Stomach (tissue), 4 donors: ENCODE measurements around the gene PSKH1.

Experiments used
- EP300 ChIP-seq: sonication (generic); formaldehyde crosslinking; IDR thresholded peaks from one replicate; pipeline ENCODE4 v1.6.1; 2017; ENCODE audit warnings: antibody characterized with exemption
- POLR2A ChIP-seq, 4 donors: fragments of 450-650 bp; IDR thresholded peaks; one replicate each; pipeline ENCODE4 v1.6.1; 2016; ENCODE audit warnings: antibody characterized with exemption in 4 of 4, control low read depth in 2 of 4, mild to moderate bottlenecking in 1 of 4, moderate library complexity in 1 of 4
- POLR2AphosphoS5 ChIP-seq, 3 donors: sonication (generic); formaldehyde crosslinking; IDR thresholded peaks; one replicate each; pipeline ENCODE4 v1.6.1; 2016; ENCODE audit warnings: antibody characterized with exemption in 3 of 3
- TF ChIP-seq, protein P1 (sequence below), 7 experiments: fragments of 450-650 bp in 4 of 7; fragments of 200-600 bp in 3 of 7; sonication (generic) in 3 of 7; IDR thresholded peaks; one replicate each; pipeline ENCODE4 v1.5.1; 2016 to 2019; ENCODE audit warnings: antibody characterized with exemption in 7 of 7, control low read depth in 2 of 7, mild to moderate bottlenecking in 1 of 7

DNA sequence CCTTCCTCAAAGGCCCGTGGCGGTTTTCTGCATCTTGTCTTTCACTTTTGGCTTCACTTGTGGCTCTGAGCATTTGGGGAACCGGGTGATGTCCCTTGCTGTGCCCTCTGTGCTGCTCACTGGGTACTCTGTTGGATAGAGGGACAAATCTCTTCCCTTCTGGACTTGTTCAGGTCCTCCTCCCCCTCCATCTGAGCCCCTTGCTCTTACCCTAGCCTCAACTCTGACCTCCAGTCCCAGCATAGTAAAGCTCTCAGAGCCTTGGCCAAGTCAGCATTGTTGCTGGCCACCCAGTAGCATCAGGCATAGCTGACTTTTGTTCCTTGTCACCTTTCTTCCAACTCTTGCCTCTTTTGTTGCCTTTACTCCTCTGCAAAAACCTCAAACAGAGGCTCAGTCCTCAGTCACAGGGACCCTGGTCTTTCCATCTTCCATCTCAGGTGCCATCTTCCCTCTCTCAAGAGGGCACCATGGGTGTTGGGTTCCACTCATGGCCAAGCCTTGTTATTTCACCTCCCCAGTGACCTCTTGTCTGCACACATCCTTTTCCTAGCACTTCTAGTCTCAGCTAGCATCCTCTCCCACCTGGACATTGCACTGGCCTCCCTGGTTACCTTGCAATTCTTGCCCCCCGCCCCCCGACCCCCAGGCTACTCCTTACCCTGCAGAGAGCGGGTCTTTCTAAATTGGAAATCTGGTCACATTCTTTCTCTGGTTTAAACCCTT, 44.0 kb downstream of the PSKH1 start:
- TF ChIP-seq, protein P1, sequence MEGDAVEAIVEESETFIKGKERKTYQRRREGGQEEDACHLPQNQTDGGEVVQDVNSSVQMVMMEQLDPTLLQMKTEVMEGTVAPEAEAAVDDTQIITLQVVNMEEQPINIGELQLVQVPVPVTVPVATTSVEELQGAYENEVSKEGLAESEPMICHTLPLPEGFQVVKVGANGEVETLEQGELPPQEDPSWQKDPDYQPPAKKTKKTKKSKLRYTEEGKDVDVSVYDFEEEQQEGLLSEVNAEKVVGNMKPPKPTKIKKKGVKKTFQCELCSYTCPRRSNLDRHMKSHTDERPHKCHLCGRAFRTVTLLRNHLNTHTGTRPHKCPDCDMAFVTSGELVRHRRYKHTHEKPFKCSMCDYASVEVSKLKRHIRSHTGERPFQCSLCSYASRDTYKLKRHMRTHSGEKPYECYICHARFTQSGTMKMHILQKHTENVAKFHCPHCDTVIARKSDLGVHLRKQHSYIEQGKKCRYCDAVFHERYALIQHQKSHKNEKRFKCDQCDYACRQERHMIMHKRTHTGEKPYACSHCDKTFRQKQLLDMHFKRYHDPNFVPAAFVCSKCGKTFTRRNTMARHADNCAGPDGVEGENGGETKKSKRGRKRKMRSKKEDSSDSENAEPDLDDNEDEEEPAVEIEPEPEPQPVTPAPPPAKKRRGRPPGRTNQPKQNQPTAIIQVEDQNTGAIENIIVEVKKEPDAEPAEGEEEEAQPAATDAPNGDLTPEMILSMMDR (IDR thresholded peaks at IDR 0.05): no peak
- TF ChIP-seq POLR2AphosphoS5 (IDR thresholded peaks at IDR 0.05): no peak
- no peak for TF ChIP-seq POLR2A (IDR thresholded peaks at IDR 0.05)
- no peak for TF ChIP-seq EP300
